Measurements from ENCODE around the gene EXOC1. TPM values are rescaled to one million over a fixed set of nuclear protein-coding genes. Genes with fewer than 3 reads are reported as not detected.
A peak's percentile ranks its signal among the peaks of the same experiment; 100 is the strongest.

The EXOC1 gene
- total RNA-seq, 3 donors from 2014 or later = 15.9 to 16.4 (median 16.2) TPM

DNA sequence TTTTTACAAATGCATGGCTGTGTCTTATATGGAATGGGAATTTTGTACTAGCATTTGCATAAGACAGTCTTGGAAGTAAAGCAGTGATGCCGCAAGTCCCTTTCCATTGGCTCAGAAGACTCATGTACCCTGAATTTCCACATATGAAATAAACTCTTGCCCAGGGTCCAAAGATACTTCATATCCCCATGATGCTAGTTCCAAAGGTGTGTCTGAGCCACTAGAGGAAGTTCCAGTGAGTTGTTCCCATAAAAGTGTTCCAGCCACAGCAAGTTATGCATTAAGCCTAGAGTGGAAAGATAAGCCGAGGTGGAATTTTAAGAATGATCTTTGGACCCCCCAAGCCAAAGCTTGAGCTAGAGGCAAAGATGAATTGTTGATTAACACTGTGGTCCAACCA is 86.0 kb downstream of the EXOC1 start:
- ATAC-seq (no peak), DNase-seq (no peak)
- Mint-ChIP-seq H3K27me3 (ENCODE audit: low read depth) (no peaks in the 10 kb centered on the region), H3K9me3 (peaks cover 42% of the 10 kb centered on the region), H3K36me3 (ENCODE audit: insufficient read depth) (peaks cover 37% of the 10 kb centered on the region), H3K4me3 (no peak overlapping the region), H3K4me1 (ENCODE audit: low read depth) (no peaks in the 10 kb centered on the region)

- no peak for ATAC-seq
- Mint-ChIP-seq H3K4me3 (no peak overlapping the region), H3K9me3 (peaks cover 36% of the 10 kb centered on the region), H3K4me1 (ENCODE audit: low read depth) (peaks cover 16% of the 10 kb centered on the region), H3K27me3 (ENCODE audit: low read depth) (no peaks in the 10 kb centered on the region), H3K36me3 (ENCODE audit: insufficient read depth) (peaks cover 39% of the 10 kb centered on the region)
- no peak for DNase-seq
Measured at GRCh38 chr4:55941881-55942396, 88.5 kb downstream of the EXOC1 start.

DNA sequence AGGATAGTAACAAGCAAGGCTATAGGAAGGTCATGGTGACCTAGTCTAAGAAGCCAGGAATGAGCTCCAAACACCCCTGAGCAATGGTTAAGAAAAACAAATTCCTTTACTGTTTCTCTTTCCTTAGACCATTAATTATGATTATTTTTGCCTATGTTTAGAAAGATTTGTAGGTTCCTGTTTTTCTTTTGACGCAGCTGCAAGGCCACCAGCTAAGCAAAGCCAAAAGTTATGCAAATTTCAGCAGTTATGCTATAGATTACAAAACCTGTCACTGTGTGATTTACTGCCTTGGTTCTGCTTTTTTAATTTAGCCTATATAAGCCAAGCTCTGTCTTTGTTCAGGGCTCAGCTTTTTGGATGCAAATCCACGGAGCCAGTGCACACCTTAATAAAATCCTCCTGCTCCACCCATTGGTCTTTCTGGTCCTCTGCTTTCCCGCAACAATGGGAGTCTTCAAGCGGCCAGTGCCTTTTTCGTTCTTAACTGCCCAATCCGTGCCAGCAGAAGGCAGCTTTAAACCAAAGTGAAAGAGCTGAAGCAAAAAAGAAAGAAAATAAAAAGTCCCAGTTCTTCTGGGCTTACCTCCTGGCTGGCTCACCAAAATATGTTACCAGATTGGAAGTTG is 93.9 kb downstream of the EXOC1 start:
- Mint-ChIP-seq H3K36me3 (ENCODE audit: insufficient read depth) (peaks cover 8% of the 10 kb centered on the region), H3K4me3 (peak overlapping the region; percentile 95), H3K27me3 (ENCODE audit: low read depth) (no peaks in the 10 kb centered on the region), H3K4me1 (ENCODE audit: low read depth) (peaks cover 46% of the 10 kb centered on the region), H3K9me3 (peaks cover 6% of the 10 kb centered on the region)
- DNase-seq (no peak), ATAC-seq (peak; percentile 1)

GRCh38 chr4:55947912-55948725 is 94.7 kb downstream of the EXOC1 start:
- no peaks in the 10 kb centered on the region for H3K27me3 Mint-ChIP-seq (ENCODE audit: low read depth)
- H3K4me1 Mint-ChIP-seq (ENCODE audit: low read depth) = peaks cover 46% of the 10 kb centered on the region
- peak; percentile 46 to 47 for ATAC-seq
- peak overlapping the region; percentile 95 for H3K4me3 Mint-ChIP-seq
- DNase-seq = peak; percentile 27
- peaks cover 6% of the 10 kb centered on the region for H3K9me3 Mint-ChIP-seq
- H3K36me3 Mint-ChIP-seq (ENCODE audit: insufficient read depth) = peaks cover 13% of the 10 kb centered on the region

DNA sequence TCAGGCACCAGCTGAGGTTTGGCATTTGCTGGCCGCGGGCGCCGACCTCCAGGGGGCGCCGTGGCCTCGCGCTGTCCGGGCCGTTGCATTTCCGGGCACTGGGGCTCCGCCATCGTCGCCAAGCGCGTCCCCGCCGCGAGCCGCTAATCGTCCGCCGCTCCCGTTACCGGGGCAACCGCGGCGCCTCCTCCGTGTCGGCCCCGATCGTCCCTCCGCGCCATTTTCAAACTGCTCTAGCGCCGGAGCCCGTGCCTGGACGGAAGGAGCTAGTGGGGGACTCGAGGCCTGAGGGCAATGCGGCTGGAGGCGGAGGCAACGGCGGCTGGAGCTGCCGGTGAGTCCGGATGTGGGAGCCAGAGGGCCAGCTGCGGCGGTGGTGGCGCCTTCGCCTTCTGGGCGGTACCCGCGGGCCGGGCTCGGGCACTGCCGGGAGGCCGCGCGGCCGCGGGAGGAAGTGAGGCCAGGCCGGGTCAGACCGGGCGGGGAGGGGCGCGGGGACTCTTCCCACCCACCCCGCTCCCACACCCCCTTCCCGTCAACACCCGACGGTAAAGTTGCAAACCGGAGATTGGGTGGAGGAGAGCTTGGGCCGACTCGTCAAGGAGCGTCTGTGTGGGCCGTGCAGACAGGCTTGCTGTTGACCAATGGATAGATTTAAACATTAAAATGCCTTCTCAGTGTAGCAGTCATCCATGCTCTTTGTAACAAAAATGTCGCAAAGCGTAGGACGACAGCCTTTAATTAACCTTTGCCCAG is 95.5 kb downstream of the EXOC1 start, which contains the start of gene CEP135:
CEP135 (plus strand) TSS at position 220 of the 756 bp plus-strand sequence. CDS start 3,186 bp downstream, outside the sequence.
- Mint-ChIP-seq H3K27me3 (ENCODE audit: low read depth) (no peaks in the 10 kb centered on the region), H3K4me3 (peak within 1 kb of the TSS; percentile 95), H3K36me3 (ENCODE audit: insufficient read depth) (peaks cover 16% of the 10 kb centered on the region), H3K4me1 (ENCODE audit: low read depth) (peaks cover 46% of the 10 kb centered on the region), H3K9me3 (peaks cover 6% of the 10 kb centered on the region)
- peak; percentile 85 for DNase-seq
- ATAC-seq = peak; percentile 81 to 88

DNA sequence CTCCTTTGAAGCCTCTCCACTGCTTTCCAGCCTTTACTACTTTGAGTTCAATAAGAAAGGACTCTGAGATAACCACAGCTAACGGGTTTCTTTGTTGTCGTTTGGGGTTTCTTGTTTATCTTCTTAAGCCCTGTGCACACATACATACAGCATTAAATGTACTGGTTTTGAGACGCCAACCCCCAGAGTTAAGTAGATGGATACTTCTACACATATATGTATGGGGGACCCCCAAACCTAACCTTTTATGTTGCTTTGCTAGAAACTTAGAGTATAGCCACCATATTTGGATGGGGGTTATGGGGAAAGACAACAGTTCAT is 96.0 kb downstream of the EXOC1 start:
- ATAC-seq (no peak), DNase-seq (no peak)
- H3K9me3 Mint-ChIP-seq = peaks cover 4% of the 10 kb centered on the region
- H3K4me1 Mint-ChIP-seq (ENCODE audit: low read depth) = peaks cover 46% of the 10 kb centered on the region
- H3K27me3 Mint-ChIP-seq (ENCODE audit: low read depth) = no peaks in the 10 kb centered on the region
- peak overlapping the region; percentile 95 for H3K4me3 Mint-ChIP-seq
- H3K36me3 Mint-ChIP-seq (ENCODE audit: insufficient read depth) = peaks cover 20% of the 10 kb centered on the region

DNA sequence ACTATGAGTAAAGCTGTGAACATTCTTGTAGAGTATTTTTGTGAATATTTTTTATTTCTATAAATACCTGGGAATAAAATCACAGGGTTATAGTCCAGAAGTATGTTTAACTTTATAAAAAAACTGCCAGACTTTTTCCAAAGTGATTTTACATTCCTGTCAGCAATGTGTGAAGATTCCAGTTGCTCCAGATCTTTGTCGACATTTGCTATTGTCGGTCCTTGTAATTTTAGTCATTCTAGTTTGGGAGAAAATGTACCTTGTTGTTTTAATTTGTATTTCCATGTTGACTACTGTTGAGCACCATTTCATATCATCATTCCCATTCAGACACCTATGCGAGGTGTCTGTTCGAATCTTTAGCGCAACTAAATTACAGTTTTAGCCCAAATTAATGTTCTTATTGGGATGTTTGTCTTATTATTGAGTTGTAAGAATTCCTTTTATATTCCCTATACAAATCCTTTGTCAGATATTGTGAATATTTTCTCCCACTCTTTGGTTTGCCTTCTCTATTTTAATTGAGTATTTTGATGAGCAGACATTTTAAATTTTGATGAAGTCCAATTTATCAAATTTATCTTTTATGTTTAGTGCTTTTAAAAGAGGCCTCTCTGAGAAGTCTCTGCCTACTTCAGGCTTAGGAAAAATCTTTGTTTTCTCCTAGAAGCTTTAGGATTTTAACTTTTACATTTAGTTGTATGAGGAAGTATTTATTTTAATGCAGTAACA is 97.9 kb downstream of the EXOC1 start:
- DNase-seq = no peak
- Mint-ChIP-seq H3K9me3 (no peaks in the 10 kb centered on the region), H3K4me3 (peak overlapping the region; percentile 25), H3K36me3 (ENCODE audit: insufficient read depth) (peaks cover 25% of the 10 kb centered on the region), H3K4me1 (ENCODE audit: low read depth) (peaks cover 34% of the 10 kb centered on the region), H3K27me3 (ENCODE audit: low read depth) (no peaks in the 10 kb centered on the region)
- ATAC-seq = no peak

Other genes with a start within 250 kb of the EXOC1 start
- under 1 TPM; 0.50 to 0.92 (median 0.58) TPM for gene NMU, start 217.3 kb upstream of the EXOC1 start, total RNA-seq
- not detected for gene EXOC1L, start 33.9 kb upstream of the EXOC1 start, total RNA-seq
- 10 to 100 TPM; 14.4 to 15.5 (median 14.7) TPM for gene CEP135, start 95.3 kb downstream of the EXOC1 start, total RNA-seq